HG03108 (cell line): Measurements from ENCODE around the gene SMURF1.
"Not testable (repeated sequence)": the region's sequence is repeated elsewhere in the genome, so short reads cannot be mapped to it uniquely, and the experiment has no call there.

Experiments
- ATAC-seq: cut with Tn5 transposase; IDR thresholded peaks from one replicate; pipeline ENCODE4 v1.9.1; 2021; ENCODE audit warnings: moderate library complexity; ENCODE audit not compliant: unreplicated experiment

Gene SMURF1

GRCh38 chr7:99143853-99144672, at the start of gene SMURF1:
Gene SMURF1, minus strand, starts transcription at chr7:99144108. Its CDS starts 328 bp downstream, at chr7:99143780.
- peak; percentile 75 for ATAC-seq

DNA sequence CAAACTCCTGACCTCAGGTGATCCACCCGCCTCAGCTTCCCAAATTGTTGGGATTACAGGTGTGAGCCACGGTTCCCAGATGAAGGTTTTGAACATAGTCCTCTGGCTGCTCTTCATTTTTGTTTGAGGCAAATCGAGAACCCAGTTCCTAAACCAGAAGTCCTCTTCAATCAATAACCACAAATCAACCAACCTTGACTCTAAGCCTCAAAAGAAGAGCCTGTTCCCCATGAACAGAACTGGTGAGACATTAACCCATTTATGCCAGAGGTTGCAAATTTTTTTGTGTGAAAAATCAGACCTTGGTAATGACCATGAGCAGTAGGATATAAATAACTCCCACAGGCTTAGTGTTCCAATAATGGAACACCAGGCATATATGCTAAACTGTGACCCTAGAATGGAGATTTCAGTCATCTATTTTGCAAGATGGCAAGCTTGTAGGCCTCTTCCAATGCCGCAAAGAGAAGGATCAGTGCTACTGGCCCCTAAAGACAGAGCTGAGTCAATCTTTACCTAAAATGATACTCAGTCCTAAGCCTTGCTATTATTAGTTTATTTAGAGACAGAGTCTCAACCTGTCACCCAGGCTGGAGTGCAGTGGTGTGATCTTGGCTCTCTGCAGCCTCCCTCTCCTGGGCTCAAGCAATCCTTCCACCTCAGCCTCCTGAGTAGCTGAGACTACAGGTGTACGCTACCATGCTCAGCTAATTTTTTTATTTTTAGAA, 48.1 kb upstream of the SMURF1 start:
- ATAC-seq, result peak; percentile 58

DNA sequence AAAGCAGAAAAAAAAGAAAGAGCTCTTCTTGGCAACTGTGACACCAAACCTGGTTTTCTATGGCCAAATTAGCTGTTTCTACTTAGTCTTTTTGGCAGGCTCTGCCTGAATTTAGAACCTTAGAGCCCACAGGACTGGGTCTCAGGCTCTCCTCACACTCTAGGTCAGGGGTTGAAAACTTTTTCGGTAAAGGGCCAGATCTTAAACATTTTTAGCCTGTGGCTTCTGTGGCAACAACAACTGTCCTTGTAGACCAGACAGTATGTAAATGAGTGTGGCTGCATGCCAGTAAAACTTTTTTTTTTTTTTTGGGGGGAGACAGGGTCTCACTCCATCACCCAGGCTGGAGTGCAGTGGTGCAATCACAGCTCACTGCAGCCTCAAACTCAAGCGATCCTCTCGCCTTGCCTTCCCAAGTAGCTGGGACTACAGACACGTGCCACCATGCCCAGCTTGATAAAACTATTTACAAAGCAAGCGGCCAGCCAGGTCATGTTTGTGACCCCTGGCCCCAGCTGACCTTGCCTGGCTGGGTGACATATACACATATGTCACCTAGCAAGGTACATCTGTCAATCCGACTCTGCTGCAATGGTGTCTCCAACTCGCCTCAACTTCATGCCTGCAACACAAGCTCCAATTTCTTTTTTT, 46.6 kb upstream of the SMURF1 start:
- peak; percentile 68 for ATAC-seq

GRCh38 chr7:99189222-99189621, 45.3 kb upstream of the SMURF1 start:
- ATAC-seq, result no peak

DNA sequence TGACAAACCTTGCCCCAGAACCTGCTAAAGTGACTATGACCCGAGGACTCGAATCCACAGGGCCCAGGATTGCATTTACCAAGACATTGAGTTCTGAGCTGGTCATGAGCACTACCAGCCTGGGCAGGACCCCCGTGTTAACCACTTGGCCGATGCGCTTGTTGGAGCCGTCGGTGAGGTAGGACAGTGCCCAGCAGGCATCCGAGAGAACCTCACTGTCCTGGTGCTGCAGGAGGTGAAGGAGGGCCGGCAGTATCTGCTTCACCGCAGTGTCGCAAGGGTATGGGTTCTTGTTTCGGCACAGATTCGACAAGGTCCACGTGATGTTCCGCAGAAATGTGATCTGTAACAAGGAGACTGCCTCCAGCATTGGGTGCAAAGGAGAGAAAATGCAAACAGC, 44.3 kb upstream of the SMURF1 start:
- no peak for ATAC-seq

DNA sequence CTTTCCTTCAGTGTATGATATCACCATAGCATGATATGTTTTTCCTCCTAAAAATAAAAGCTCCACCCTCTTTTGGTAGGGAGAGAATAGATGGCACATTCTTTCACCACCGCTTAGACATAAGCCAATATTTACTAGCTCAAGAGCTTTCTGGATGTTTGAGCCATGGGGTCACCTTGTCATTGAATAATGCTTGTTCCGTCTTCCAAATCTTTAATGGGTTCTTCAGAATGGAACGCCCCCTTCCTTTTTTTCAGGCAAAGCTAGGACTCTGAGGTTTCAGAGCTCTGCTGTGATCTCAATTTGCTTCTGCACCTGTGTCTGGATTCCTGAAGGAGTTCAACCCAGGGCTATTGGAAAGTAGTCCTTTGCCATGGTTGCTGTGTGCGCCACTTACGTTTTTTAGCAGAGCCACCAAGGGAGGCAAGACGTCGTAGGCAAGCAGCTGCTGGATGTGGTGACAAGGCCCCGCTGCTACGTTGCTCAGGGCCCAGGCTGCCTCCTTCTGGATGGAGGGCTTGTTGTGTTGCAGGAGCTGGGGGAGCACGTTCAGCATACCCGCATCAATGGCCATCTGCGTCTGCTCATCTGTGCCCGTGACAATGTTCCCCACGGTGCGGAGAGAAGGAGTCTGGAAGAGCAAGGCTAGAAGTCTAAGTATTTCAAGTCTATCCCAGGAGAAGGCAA, 40.8 kb upstream of the SMURF1 start:
- no peak for ATAC-seq

DNA sequence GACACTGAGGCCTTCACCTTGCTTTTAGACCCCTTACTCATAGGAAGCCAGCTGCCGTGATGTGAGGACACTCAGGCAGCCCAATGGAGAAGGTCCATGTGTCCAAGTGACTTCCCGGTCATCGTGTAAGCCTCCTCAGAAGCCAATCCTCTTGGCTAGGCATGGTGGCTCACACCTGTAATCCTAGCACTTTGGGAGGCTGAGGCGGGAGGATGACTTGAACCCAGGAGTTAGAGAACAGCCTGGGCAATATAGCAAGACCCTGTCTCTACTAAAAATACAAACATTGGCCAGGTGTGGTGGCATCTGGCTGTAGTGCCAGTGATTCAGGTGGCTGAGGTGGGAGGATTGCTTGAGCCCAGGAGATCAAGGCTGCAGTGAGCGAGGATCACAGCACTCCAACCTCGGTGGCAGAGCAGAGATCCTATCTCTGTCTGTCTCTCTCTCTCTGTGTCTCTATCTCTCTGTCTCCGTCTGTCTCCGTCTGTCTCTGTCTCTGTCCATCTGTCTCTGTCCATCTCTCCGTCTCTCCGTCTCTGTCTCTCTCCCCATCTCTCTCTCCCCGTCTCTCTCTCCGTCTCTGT, 36.3 kb upstream of the SMURF1 start:
- ATAC-seq, result no peak

- no peak for ATAC-seq
These were observed 33.3 kb upstream of the SMURF1 start for GRCh38 chr7:99177165-99177564.

DNA sequence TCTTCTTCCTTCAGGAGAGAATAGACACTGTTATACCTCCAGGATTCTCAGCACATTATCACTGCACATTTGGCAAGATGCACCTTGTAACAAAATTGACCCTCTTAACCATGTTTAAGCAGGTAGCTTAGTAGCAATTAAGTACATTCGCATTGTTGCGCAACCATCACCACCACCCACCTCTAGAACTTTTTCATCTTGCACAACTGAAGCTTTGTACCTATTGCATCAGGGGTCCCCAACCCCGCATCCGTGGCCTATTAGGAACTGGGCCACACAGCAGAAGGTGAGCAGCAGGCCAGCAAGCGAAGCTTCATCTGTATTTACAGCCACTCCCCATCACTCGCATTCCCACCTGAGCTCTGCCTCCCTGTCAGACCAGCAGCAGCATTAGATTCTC, 29.9 kb upstream of the SMURF1 start:
- ATAC-seq, result no peak

GRCh38 chr7:99171731-99172130, 27.8 kb upstream of the SMURF1 start:
- ATAC-seq, result no peak

GRCh38 chr7:99170730-99171074, 26.8 kb upstream of the SMURF1 start:
- ATAC-seq, result no peak

DNA sequence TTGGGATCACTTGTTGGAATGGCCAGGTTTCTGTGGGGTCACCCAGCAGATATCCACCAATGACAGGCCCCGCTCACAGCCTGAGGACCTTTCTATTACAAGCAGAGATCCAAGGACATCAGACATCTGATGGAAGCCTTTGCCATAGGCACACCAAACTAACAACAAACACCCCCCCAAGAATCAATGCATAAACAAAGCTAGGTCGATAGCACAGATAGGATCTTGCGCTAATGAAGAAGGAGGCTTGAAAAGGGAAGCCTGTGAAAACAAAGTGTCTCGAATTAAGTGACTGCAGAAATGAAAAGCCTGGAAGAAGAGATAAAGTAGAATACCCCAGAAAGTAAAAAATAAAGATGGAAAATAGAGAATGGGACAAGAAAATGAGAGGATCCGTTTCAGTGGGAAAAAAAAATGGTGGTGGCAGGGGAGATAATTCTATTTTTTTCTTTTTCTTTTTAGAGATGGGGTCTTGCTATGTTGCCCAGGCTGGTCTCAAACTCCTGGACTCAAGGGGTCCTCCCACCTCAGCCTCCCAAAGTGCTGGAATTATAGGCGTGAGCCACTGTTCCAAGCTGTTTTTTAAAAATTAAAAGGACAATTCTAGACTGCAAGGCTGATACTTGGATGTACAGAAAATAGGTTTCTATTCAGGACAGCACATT, 26.3 kb upstream of the SMURF1 start:
- ATAC-seq, result no peak

- ATAC-seq, result no peak
These were observed 23.2 kb upstream of the SMURF1 start for GRCh38 chr7:99167072-99167471.

DNA sequence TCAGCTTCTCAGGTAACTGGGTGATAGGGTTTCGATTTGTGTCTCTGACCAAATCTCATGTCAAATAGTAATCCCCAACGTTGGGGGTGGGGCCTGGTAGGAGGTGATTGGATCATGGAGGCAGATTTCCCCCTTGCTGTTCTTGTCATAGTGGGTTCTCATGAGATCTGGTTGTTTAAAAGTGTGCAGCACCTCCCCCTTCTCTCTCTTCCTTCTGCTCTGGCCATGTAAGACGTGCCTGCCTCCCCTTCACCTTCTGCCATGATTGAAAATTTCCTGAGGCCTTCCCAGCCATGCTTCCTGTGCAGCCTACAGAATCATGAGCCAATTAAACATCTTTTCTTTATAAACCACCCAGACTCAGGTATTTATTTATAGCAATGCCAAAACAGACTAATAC, 21.9 kb upstream of the SMURF1 start:
- no peak for ATAC-seq

DNA sequence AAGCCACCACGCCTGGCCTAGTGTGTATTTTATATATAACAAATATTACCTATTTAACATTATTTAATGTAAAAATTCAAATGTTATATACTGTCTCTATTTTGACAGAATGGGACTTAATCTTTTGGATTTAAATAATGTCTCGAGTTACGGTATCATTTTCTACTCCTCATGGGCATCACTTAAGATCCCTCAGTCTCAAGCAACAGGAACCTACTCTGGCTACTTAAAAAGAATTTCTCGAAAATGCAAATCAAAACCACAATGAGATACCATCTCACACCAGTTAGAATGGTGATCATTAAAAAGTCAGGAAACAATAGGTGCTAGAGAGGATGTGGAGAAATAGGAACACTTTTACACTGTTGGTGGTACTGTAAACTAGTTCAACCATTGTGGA, 19.8 kb upstream of the SMURF1 start:
- not testable (repeated sequence) for ATAC-seq

DNA sequence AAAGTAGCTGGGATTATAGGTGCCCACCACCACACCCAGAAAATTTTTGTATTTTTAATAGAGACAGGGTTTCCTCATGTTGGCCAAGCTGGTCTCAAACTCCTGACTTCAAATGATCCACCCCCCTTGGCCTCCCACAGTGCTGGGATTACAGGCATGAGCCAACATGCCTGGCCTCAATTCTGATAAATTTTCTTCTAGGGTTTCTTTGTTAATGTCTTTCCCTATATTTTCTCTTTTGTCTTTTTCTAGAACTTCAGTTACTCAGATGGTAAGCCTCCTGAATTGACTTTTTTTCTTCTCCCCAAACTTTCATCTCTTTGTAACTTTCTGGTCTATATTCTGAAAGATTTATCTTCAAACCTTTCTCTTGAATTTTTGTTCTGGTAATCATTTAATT, 12.7 kb upstream of the SMURF1 start:
- ATAC-seq, result no peak

DNA sequence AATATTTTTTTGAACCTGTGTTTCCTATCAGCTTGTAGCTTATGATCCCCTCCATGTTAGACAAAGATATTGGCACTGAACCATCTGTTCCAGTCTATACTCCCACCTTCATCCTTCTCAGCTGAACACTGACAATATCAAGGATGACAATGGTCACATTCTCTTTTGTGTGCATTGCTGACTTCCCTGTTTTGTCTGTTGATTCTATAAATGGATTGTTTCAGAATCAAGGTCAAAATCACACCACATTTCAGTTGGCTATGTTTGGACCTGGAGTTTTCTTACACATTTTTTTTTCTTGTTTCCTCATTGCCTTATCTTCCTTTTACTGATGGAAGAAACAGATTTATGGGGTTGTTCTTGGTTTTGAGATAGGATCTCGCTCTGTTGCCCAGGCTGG, 11.3 kb upstream of the SMURF1 start:
- ATAC-seq, result no peak

GRCh38 chr7:99146979-99147378, 3.1 kb upstream of the SMURF1 start:
- ATAC-seq, result no peak

DNA sequence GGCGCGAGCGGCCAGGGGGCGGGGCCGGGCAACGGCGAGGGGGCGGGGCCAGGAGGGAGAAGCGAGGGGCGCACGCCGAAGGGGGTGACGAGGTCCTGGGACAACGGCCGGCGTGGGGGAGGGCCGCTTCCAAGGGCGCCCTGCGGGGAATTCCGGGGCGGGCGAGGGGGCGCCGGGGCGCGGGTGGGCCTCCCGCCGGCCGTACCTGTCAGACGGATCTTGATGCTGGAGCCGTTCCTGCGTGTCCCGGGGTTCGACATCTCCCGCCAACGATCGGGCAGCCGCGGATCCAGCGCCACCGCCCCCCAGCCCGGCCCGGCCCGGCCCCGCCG, 421 bp downstream of the SMURF1 start:
- ATAC-seq, result peak; percentile 6

GRCh38 chr7:99142727-99143520, 984 bp downstream of the SMURF1 start:
- no peak for ATAC-seq
